Ascending aorta (tissue), 2 donors: Measurements from ENCODE around the gene GABRP. TPM values are rescaled to one million over a fixed set of nuclear protein-coding genes. Genes with fewer than 3 reads are reported as not detected.
A peak's percentile ranks its signal among the peaks of the same experiment; 100 is the strongest.

Experiments
- DNase-seq, 2 donors: peaks; one replicate each; pipeline ENCODE4 v3.0.0-alpha.2; 2019; ENCODE audit warnings: low spot score in 2 of 2
- H3K27ac ChIP-seq, 2 donors: fragments of 200-600 bp; sonication (generic); one replicate each; pipeline ENCODE4 v1.5.1; 2016 to 2017; ENCODE audit warnings: mild to moderate bottlenecking in 1 of 2
- H3K27me3 ChIP-seq: fragments of 200-600 bp; sonication (generic); one replicate; pipeline ENCODE4 v1.5.1; 2017
- H3K36me3 ChIP-seq, 2 donors: fragments of 200-600 bp; sonication (generic); one replicate each; pipeline ENCODE4 v1.5.1; 2016
- H3K4me1 ChIP-seq, 2 donors: fragments of 200-600 bp; sonication (generic); one replicate each; pipeline ENCODE4 v1.5.1; 2016 to 2017; ENCODE audit warnings: mild to moderate bottlenecking in 1 of 2
- H3K4me3 ChIP-seq, 2 donors: fragments of 200-600 bp; sonication (generic); one replicate each; pipeline ENCODE4 v1.5.1; 2016 to 2017; ENCODE audit warnings: mild to moderate bottlenecking in 1 of 2
- H3K9me3 ChIP-seq, 2 donors: fragments of 200-600 bp; sonication (generic); one replicate each; pipeline ENCODE4 v1.5.1; 2016
- CTCF ChIP-seq, 3 experiments: fragments of 200-600 bp in 2 of 3; fragments of 450-650 bp in 1 of 3; sonication (generic) in 2 of 3; IDR thresholded peaks; one replicate each; pipeline ENCODE4 v1.5.1; 2016 to 2019; ENCODE audit warnings: antibody characterized with exemption in 3 of 3, mild to moderate bottlenecking in 1 of 3, moderate library complexity in 1 of 3
- intact Hi-C: fragments of 100-400 bp; cut with DNase I; formaldehyde crosslinking; loops from one replicate; pipeline ENCODE4 v1.15.1; 2023
- total RNA-seq: library from RNA; depleted of rRNA; stranded (reverse); fragments of >200 nt; gene quantifications from one replicate; pipeline ENCODE4 v1.1.0, GENCODE V29; 2016

Gene GABRP
- total RNA-seq, 1 donor from 2014 or later, result 0.43 TPM

GRCh38 chr5:170740551-170741205 lies 42.8 kb upstream of the GABRP start:
- no peak for TF ChIP-seq CTCF (IDR thresholded peaks at IDR 0.05)
- Histone ChIP-seq H3K36me3 (no peaks in the 10 kb centered on the region), H3K4me3 (no peak overlapping the region), H3K4me1 (peaks cover 0 to 6% of the 10 kb centered on the region in 2 donors), H3K27ac (no peak overlapping the region), H3K9me3 (peaks cover 0 to under 1% of the 10 kb centered on the region in 2 donors), H3K27me3 (no peaks in the 10 kb centered on the region)
- intact Hi-C loops, result loop anchor here (10.0 kb wide), 1 partner anchor 604 kb away; no protein-coding TSS in a partner anchor
- DNase-seq, result peak in 1 of 2 donors; percentile 34

DNA sequence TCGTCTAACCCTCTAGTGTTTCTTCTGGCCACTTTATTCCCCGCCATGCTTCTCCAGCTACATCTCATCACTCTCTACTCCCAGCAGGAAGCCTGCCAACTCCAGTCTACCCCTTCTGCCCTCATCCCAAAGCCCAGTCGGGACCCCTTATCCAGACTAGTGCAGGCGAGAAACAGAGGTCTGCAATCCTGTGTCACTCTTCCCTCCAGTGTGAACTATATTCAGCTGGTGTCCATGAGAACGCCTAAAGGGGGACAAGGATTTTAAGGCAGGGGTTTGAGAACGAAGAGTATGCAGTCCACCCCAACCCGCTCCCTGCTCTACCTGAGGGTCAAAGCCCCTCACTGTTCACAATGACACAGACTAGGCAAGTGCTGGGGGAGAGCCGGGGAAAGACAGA lies 41.7 kb upstream of the GABRP start:
- no peaks in the 10 kb centered on the region for H3K9me3 ChIP-seq
- no peaks in the 10 kb centered on the region for H3K36me3 ChIP-seq
- TF ChIP-seq CTCF (IDR thresholded peaks at IDR 0.05), result no peak
- no peak overlapping the region for H3K27ac ChIP-seq
- peak in 1 of 2 donors; percentile 15 for DNase-seq
- H3K27me3 ChIP-seq, result no peaks in the 10 kb centered on the region
- peaks cover 0 to 6% of the 10 kb centered on the region in 2 donors for H3K4me1 ChIP-seq
- H3K4me3 ChIP-seq, result no peak overlapping the region
- intact Hi-C loops, result loop anchor here (10.0 kb wide), 1 partner anchor 603 kb away; no protein-coding TSS in a partner anchor

DNA sequence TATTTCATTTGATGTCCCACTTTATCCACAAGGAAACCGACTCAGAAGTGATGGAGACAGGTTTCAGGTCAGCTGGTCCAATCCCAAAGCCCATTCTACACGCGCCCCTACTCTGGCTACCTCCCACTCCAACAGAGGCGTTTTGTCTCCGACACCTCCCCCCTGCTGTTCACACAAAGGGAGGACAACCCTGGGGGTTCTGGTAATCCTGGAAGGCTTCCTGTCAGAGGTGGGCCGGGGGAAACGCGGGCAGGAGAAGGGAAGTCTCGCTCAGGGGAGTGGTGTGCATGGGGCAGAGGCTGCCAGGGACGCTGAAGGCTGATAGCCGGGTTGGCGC lies 39.7 kb upstream of the GABRP start:
- Histone ChIP-seq H3K27ac (no peak overlapping the region), H3K4me3 (no peak overlapping the region), H3K36me3 (no peaks in the 10 kb centered on the region), H3K9me3 (no peaks in the 10 kb centered on the region), H3K4me1 (peaks cover 0 to 6% of the 10 kb centered on the region in 2 donors), H3K27me3 (no peaks in the 10 kb centered on the region)
- TF ChIP-seq CTCF (IDR thresholded peaks at IDR 0.05), result no peak
- intact Hi-C loops, result loop anchor here (1.0 to 10.0 kb wide), 2 partner anchors 47 to 601 kb away; no protein-coding TSS in a partner anchor
- no peak for DNase-seq

DNA sequence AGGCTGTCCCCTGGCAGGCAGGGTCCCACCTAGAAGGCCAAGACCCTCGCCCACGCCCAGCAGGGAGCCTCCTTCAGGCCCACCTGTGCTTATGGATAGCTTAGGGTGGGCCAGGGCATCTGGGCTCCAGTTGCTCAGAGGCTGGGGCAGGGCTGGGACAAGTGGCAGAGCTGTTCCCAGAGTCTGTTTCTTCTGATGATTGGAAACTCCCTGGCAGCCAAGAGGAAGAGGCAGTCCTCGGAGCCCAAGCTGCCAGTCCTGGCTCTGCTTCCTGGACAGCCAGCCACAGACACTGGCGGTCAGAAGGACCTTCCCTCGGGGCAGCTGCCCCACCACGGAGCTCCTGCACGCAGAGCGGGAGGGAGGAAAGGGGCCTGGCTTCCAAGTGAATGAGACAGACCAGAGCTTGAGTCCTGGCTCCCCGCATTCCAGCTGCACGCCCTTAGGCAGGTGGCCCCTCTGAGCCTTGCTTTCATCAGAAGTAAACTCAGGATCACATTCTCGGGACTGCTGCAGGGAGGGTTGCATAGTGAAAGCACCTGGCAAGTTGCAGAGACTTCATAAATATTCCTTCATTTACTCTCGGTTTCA lies 37.9 kb upstream of the GABRP start:
- DNase-seq, result peak in 1 of 2 donors; percentile 63
- TF ChIP-seq CTCF (IDR thresholded peaks at IDR 0.05), result no peak
- Histone ChIP-seq H3K27ac (no peak overlapping the region), H3K9me3 (no peaks in the 10 kb centered on the region), H3K4me3 (no peak overlapping the region), H3K4me1 (peaks cover 0 to 6% of the 10 kb centered on the region in 2 donors), H3K27me3 (no peaks in the 10 kb centered on the region), H3K36me3 (no peaks in the 10 kb centered on the region)
- intact Hi-C loops, result loop anchor here (10.0 kb wide), 1 partner anchor 599 kb away; no protein-coding TSS in a partner anchor

DNA sequence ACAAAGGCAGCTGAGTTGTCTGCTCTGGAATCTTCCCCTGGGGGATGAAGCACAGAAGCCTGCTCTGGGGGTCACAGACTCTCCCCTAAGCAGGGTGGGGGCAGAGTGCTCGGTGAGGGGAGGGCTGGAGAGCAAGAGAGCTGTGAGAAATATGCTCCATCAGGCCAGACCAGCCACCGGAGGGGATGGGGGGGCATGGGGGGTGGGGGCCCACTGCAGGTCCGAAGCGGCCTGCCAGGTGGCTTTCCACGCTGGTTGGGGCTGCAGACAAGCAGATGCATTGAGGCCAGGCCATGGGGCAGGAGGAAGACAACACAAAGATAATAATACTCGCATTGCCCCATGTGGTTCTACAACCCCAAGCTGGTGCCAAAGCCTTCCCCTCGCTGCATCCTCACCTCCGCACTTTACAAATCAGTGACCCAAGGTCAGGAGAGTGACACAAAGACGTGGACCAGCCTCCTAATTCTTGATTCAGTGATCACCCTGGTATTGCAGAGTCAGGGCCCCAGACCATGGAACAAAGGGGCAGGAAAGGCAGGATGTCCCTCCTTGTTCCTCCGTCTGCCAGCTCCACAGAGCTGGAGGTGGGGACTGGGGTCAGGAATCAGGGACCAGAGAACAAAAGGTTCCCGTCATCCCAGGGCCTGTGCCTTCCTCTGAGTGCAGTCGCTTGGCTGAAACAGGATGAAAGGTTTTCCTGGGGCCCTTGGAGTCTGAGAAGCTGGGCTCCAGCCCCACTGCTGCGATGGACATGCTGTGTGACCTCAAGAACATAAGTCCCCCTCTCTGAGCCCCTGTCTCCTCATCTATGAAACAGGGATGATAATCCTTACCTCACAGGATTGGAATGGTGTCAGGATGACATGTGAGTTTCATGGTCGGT lies 37.2 kb upstream of the GABRP start:
- Histone ChIP-seq H3K4me3 (no peak overlapping the region), H3K36me3 (no peaks in the 10 kb centered on the region), H3K4me1 (peaks cover 0 to 6% of the 10 kb centered on the region in 2 donors), H3K27ac (no peak overlapping the region), H3K27me3 (no peaks in the 10 kb centered on the region), H3K9me3 (no peaks in the 10 kb centered on the region)
- TF ChIP-seq CTCF (IDR thresholded peaks at IDR 0.05), result no peak
- intact Hi-C loops, result loop anchor here (10.0 kb wide), 1 partner anchor 598 kb away; no protein-coding TSS in a partner anchor
- peak in 1 of 2 donors; percentile 57 for DNase-seq
